PFSK-1 (cell line): ENCODE measurements around the gene MAP2.

Experiments
- FOXP2 ChIP-seq: optimal IDR thresholded peaks from 2 replicates; pipeline ENCODE3; 2011; ENCODE audit warnings: borderline replicate concordance, control low read depth, inconsistent platforms; ENCODE audit not compliant: insufficient read depth; ENCODE audit errors: extremely low read length, extremely low read depth
- POLR2AphosphoS5 ChIP-seq: IDR thresholded peaks from 2 replicates; pipeline ENCODE4 v1.6.1; 2012; ENCODE audit warnings: low read depth, mild to moderate bottlenecking, control low read depth, low read length, moderate library complexity
- SIN3A ChIP-seq: IDR thresholded peaks from 2 replicates; pipeline ENCODE4 v1.6.1; 2012; ENCODE audit warnings: mild to moderate bottlenecking, low read length, moderate library complexity, borderline replicate concordance; ENCODE audit not compliant: insufficient read depth
- TAF1 ChIP-seq: IDR thresholded peaks from 2 replicates; pipeline ENCODE4 v1.6.1; 2012; ENCODE audit warnings: low read length, control low read depth, borderline replicate concordance; ENCODE audit not compliant: insufficient read depth
- TF ChIP-seq, protein P1 (sequence below), 2 experiments: IDR thresholded peaks; 2 replicates each; pipeline versions ENCODE4 v1.6.1 to v1.8.0; 2011 to 2012; ENCODE audit warnings: low read depth in 2 of 2, low read length in 2 of 2, control low read depth in 1 of 2, inconsistent platforms in 1 of 2, mild to moderate bottlenecking in 1 of 2, moderate library complexity in 1 of 2; ENCODE audit not compliant: insufficient read depth in 1 of 2

MAP2 gene

GRCh38 chr2:209577376-209578357, 153.8 kb downstream of the MAP2 start:
- TF ChIP-seq, protein P1, sequence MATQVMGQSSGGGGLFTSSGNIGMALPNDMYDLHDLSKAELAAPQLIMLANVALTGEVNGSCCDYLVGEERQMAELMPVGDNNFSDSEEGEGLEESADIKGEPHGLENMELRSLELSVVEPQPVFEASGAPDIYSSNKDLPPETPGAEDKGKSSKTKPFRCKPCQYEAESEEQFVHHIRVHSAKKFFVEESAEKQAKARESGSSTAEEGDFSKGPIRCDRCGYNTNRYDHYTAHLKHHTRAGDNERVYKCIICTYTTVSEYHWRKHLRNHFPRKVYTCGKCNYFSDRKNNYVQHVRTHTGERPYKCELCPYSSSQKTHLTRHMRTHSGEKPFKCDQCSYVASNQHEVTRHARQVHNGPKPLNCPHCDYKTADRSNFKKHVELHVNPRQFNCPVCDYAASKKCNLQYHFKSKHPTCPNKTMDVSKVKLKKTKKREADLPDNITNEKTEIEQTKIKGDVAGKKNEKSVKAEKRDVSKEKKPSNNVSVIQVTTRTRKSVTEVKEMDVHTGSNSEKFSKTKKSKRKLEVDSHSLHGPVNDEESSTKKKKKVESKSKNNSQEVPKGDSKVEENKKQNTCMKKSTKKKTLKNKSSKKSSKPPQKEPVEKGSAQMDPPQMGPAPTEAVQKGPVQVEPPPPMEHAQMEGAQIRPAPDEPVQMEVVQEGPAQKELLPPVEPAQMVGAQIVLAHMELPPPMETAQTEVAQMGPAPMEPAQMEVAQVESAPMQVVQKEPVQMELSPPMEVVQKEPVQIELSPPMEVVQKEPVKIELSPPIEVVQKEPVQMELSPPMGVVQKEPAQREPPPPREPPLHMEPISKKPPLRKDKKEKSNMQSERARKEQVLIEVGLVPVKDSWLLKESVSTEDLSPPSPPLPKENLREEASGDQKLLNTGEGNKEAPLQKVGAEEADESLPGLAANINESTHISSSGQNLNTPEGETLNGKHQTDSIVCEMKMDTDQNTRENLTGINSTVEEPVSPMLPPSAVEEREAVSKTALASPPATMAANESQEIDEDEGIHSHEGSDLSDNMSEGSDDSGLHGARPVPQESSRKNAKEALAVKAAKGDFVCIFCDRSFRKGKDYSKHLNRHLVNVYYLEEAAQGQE (IDR thresholded peaks at IDR 0.05; ENCODE audit: insufficient read depth in 1 of 2, low read depth in 2 of 2, low read length in 2 of 2) = no peak
- no peak for TF ChIP-seq POLR2AphosphoS5

DNA sequence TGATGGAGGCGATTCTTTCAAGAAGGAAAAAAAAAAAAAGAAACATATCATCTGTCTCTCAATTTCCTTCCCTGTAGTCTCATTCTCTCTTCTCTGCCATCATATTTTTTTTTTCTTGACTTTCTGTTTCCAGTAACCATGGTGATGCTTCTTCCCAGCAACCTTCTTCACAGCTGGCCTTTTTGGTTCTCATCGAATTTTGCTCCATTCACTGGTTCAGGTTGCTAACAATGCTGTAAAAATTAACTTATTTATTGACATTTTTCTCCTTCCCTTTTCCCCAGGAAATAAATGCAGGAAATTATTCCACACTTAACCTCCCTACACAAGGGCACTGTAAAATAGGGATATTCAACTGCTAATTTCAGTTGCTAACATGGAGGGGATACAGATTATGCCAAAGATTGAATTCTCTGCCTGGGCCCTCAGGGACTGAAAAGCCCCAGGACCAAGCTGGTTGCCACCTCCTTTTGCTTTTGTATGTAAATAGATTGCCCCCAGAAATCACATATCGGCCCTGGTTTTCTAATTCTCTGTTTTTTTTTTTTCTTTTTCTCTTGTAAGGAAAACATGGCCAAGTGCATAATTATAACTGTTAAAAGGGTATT, 154.7 kb downstream of the MAP2 start:
- TF ChIP-seq, protein P1 (IDR thresholded peaks at IDR 0.05; ENCODE audit: insufficient read depth in 1 of 2, low read depth in 2 of 2, low read length in 2 of 2) = no peak
- TF ChIP-seq POLR2AphosphoS5 (no peak), TAF1 (no peak), FOXP2 (no peak), SIN3A (no peak)

- peak; percentile 85 for TF ChIP-seq POLR2AphosphoS5
- TF ChIP-seq, protein P1 (IDR thresholded peaks at IDR 0.05; ENCODE audit: insufficient read depth in 1 of 2, low read depth in 2 of 2, low read length in 2 of 2) = 0 out of 4 replicates have a peak, but pooled peaks of 1 of the 2 experiments have one; percentile 40
- TF ChIP-seq SIN3A = peak; percentile 59; the same call in 1 of the 2 replicates
- no peak for TF ChIP-seq FOXP2
- TF ChIP-seq TAF1 = peak; percentile 81; the same call in 1 of the 2 replicates
Observed at GRCh38 chr2:209579230-209579749, 155.4 kb downstream of the MAP2 start.

DNA sequence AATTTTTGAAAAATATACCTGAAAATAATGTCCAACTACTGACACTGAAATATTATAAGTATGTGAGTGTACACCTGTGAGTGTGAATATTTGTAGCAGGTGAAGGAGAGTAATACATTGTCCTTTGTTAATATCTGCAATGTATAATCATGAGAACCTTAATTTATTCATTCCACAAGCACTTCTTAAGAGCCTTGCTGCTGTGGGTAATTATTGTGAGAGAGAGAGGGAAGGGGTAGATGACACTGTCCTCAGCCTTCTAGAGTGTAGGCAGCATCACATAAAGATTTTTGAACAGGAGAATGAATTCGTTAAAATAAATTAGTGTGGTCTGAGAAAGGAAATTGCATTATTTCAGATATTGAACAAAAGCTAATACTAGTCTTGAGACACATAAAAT, 157.2 kb downstream of the MAP2 start:
- TF ChIP-seq, protein P1 (IDR thresholded peaks at IDR 0.05; ENCODE audit: insufficient read depth in 1 of 2, low read depth in 2 of 2, low read length in 2 of 2) = no peak
- TF ChIP-seq TAF1 (no peak), FOXP2 (no peak), POLR2AphosphoS5 (no peak), SIN3A (no peak)
